ENCODE results near the gene FCGR3B.
"Not testable (repeated sequence)": the region's sequence is repeated elsewhere in the genome, so short reads cannot be mapped to it uniquely, and the experiment has no call there.

FCGR3B gene

DNA sequence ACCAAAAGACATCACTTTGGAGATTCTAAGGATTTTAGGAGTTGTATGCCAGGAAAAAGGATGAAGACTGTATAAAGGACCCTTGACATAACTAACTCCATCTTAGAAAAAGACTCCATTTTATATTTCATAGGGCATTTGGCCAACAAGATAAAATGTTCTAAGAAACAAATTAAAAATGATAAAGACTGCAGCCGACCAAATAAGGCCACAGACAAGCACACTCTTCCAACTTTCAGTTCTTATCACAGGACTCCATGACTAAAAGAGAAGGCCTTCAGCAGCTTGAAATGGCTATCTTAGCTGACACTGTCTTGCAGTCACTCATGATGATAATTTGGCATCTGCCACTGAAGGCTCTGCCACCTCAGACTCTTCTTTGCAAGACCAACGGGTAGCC lies 8.2 kb upstream of the FCGR3B start:
- not testable (repeated sequence) for DNase-seq (ENCODE audit: low read depth, low spot score)

DNA sequence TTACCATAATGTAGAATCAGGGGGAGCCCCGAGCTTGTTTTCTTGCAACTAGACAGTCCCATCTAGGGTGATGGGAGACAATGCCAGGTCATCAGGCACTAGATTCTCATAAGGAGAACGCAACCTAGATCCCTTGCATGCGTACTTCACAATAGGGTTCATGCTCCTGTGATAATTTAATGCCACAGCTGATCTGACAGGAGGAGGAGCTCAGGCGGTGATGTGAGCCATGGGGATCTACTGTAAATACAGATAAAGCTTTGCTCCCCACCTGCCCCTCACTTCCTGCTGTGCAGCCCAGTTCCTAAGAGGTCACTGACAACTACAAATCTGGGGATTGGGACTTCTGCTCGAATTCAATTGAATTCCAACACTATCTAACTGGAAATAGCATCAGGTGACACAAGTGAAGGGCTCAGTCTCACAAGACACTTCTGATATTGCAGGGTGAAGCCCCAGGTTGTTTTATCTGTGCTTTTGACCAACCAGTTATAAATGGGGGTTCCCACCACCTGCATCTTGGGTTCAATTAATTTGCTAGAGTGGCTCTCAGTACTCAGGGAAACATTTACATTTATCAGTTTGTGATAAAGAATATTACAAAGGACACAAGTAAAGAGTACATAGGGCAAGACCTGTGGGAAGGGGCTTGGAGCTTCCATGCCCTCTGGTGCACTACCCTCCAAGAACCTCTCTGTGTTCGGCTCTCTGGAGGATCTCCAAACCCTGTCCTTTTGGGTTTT lies 7.4 kb upstream of the FCGR3B start:
- not testable (repeated sequence) for DNase-seq (ENCODE audit: low read depth, low spot score)

- not testable (repeated sequence) for DNase-seq (ENCODE audit: low read depth, low spot score)
These were observed 6.0 kb upstream of the FCGR3B start for GRCh38 chr1:161636976-161637375.

DNA sequence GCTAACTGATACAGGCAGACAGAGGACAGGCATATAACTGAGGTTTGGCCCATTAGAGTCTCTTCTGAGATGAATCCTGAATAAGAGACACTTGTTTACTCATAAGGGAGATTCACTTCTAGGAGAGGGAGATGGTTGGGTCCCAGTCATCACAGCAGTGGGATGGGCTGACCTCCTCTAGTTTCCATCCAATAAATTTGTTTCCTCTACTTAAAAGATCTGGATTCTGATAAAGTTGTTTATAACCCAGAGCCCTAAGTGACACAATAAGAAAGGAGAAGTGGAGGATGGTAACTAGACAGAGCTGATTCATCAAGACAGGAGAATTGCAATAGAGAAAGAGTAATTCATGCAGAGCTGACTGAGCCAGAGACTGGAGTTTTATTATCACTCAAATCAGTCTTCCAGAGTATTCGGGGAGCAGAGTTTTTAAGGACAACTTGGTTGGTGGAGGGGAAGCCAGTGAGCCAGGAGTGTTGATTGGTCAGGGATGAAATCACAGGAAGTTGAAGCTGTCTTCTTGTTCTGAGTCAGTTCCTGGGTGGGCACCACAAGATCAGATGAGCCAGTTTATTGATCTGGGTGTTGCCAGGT lies 5.3 kb upstream of the FCGR3B start:
- DNase-seq (ENCODE audit: low read depth, low spot score), result not testable (repeated sequence)

- not testable (repeated sequence) for DNase-seq (ENCODE audit: low read depth, low spot score)
These were observed 4.0 kb upstream of the FCGR3B start for GRCh38 chr1:161634993-161635392.

GRCh38 chr1:161630128-161630742 lies 741 bp downstream of the FCGR3B start:
- DNase-seq (ENCODE audit: low read depth, low spot score), result not testable (repeated sequence)

DNA sequence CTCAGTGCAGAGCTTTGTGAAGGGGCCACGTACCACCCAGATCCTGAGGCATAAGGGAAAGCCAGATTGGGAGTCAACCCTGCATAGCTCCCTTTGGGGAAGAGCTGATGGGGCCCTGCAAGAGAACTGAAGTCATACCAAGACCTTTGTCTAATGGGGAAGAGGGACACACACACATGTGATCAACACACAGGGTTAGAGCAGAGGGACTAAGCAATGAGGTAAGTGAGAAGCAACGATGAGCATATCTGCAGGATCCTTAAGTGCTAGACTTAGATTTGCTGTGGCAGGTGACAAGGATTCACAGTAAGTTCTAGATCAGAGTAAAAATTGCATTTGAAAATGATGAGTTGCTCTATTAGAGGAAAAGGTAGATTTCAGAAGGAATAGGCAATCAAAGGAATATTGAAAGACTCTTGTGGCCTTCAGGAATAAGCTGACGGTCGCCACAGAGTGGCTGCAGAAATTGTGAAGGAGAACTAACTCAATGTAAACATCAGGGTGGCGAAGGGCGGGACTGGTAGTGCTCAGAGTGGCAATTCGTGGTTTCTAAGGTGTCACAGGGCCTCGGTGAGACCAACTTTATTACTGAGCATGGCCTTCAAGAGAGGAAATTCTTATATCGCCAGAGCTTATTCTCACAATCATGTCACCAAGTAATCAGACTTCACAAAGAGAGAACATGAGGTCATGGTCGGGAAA lies 4.4 kb downstream of the FCGR3B start:
- DNase-seq (ENCODE audit: low read depth, low spot score), result not testable (repeated sequence)

GRCh38 chr1:161624605-161625004 lies 6.4 kb downstream of the FCGR3B start:
- not testable (repeated sequence) for DNase-seq (ENCODE audit: low read depth, low spot score)

DNA sequence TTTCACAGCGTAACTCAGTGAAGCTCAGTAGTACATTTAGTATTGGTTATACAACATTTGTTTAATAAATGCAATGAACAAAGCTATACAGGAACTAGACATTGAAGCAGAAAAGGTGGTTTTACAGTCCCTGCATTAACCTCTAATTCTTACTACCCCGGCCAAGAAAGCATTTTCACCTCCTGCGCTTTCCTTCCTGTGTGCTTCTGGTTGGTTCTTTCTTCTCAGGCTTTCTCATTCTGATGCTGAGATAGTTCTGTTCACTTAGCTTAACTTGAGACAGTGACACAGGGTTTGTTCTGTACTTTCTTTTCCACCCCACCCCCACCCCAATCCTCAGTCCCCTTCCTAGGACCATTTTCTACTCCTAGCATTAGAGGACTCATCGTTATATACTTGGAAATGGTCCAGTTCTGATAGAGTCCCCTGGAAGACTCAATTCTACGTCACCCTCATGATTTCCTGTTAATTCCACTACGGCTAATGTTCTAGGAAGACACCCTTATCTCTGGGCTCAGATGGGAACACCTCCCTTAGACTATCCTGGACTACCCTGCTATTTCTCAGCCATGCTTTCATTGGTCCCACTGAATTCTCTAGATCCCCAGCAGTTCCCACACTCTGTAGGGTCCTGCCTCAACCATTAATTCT lies 7.5 kb downstream of the FCGR3B start:
- DNase-seq (ENCODE audit: low read depth, low spot score), result not testable (repeated sequence)

DNA sequence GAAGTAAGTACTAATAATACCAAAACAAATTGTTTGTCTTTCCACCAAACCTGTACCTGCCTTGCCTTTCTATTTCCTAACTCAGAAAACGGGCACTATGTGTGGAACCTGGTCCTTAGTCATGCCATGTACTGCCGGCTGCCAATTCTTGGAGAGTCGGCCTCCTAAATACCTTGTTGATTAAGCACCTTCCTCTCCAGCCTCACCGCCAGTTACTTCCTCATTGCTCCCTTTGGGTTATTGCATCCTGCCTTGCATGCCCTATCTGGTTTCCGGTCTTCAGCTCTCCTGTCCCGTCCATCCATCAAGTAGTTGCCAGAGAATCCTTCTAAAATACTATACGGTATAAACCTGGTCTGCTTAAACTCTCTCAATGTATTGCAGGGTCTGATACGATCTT lies 8.9 kb downstream of the FCGR3B start:
- not testable (repeated sequence) for DNase-seq (ENCODE audit: low read depth, low spot score)

GRCh38 chr1:161621181-161622000 lies 9.6 kb downstream of the FCGR3B start:
- DNase-seq (ENCODE audit: low read depth, low spot score), result not testable (repeated sequence)

- DNase-seq (ENCODE audit: low read depth, low spot score), result not testable (repeated sequence)
These were observed 10.6 kb downstream of the FCGR3B start for GRCh38 chr1:161620399-161620798.

- DNase-seq (ENCODE audit: low read depth, low spot score), result not testable (repeated sequence)
These were observed 12.5 kb downstream of the FCGR3B start for GRCh38 chr1:161618517-161618916.

- DNase-seq (ENCODE audit: low read depth, low spot score), result not testable (repeated sequence)
These were observed 14.6 kb downstream of the FCGR3B start for GRCh38 chr1:161616417-161616816.

- not testable (repeated sequence) for DNase-seq (ENCODE audit: low read depth, low spot score)
These were observed 17.8 kb downstream of the FCGR3B start for GRCh38 chr1:161613142-161613514.

DNA sequence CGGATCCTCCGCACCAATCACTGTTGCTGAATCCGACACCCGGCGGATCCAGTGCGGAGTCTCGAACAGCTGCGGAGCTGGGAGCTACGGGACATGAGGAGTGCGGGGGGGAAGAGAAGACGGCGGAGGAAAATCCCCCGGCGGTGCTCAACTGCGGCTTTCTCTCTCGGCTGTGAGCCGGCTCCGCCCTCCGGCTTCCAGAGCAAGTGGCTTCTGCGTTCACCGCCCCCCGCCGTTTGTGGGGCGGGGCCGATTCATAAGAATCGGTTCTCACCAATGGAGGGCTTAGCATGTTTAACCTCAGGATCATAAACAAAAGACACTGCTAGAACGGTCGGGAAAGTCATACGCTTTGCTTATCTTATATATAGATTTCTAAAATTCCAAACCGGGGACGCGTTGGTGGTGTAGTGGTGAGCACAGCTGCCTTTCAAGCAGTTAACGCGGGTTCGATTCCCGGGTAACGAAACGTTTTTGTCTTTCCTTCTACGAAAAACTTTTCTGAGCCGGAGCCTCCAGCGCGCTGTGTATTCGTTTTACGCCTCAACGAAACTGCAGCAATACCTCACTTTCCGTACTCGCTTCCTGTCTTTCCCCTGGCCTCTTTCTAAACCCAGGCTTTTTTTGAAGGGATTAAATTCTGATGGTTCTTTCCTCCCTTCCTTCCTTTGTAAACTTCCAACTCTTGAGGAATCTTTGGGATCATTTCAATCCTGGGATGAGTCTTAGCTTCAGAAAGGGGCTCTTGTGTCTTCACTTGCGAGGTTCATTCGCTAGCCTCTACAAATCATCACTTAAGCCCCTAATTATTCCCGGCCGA lies 18.4 kb downstream of the FCGR3B start:
- peak; percentile 84 for DNase-seq (ENCODE audit: low read depth, low spot score)

GRCh38 chr1:161611866-161612321 lies 19.1 kb downstream of the FCGR3B start:
- DNase-seq (ENCODE audit: low read depth, low spot score), result not testable (repeated sequence)

DNA sequence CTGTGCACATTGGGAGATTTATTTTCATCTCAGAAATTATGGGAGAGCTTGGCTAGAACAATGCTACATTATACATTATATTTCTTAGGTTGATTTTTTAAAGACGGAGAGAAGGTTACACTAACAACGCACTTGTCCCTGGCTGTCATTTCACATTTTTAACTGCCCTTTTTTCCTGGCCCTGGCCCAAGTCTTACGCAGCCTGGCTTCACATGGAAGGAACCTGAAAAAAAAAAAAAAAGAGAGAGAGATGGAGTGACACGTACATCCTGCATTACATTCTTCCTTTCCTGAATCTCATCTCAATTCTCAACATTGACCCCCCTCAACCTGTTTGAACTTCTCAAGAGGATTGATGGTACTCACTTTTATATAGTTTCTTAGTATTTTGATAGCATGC lies 20.8 kb downstream of the FCGR3B start:
- not testable (repeated sequence) for DNase-seq (ENCODE audit: low read depth, low spot score)

- not testable (repeated sequence) for DNase-seq (ENCODE audit: low read depth, low spot score)
These were observed 24.2 kb downstream of the FCGR3B start for GRCh38 chr1:161606541-161607336.
